SK-N-SH (cell line): ENCODE data around the gene CUX1. TPM values are rescaled to one million over a fixed set of nuclear protein-coding genes. Genes with fewer than 3 reads are reported as not detected.

Experiments used
- CTCF ChIA-PET: fragments of 300-600, 350-600 bp; formaldehyde crosslinking; extraction: SDS; loops from one replicate; lab custom pipeline; 2021; lab: Yijun Ruan, JAX
- POLR2A ChIA-PET: fragments of 350-600 bp; sonication (Branson Sonifier 250); formaldehyde crosslinking; extraction: SDS; loops from one replicate; lab custom pipeline; 2020; ENCODE audit warnings: antibody characterized with exemption, inconsistent platforms; lab: Yijun Ruan, JAX
- DNase-seq: peaks from one replicate; pipeline ENCODE4 v3.0.0; 2012
- H2AFZ ChIP-seq: fragments of 200-600 bp; sonication (generic); 2 replicates; pipeline ENCODE4 v1.8.1; 2016; ENCODE audit warnings: antibody characterized with exemption, mild to moderate bottlenecking, low read depth
- H3F3A ChIP-seq: fragments of 200-600 bp; sonication (generic); replicated peaks from 2 replicates; pipeline ENCODE3; 2016; ENCODE audit warnings: antibody characterized with exemption, mild to moderate bottlenecking; ENCODE audit not compliant: insufficient read depth
- H3K27ac ChIP-seq, 2 experiments: fragments of 200-500 bp in 1 of 2; fragments of 200-600 bp in 1 of 2; sonication (Bioruptor generic) in 1 of 2; sonication (generic), shearing (Covaris generic) in 1 of 2; 2 replicates each; pipeline versions ENCODE4 v1.5.1 to v1.6.1; 2014 to 2016; ENCODE audit warnings: low read depth in 2 of 2, inconsistent platforms in 1 of 2, low read length in 1 of 2, mild to moderate bottlenecking in 1 of 2, mixed read lengths in 1 of 2
- H3K27me3 ChIP-seq: fragments of 200-600 bp; sonication (generic), shearing (Covaris generic); 2 replicates; pipeline ENCODE4 v1.6.1; 2016; ENCODE audit warnings: mixed run types; ENCODE audit not compliant: insufficient read depth
- H3K36me3 ChIP-seq, 2 experiments: fragments of 200-500 bp in 1 of 2; fragments of 200-600 bp in 1 of 2; sonication (Bioruptor generic) in 1 of 2; sonication (generic) in 1 of 2; replicated peaks in 1 of 2; 2 replicates each; pipeline versions ENCODE3 to v1.5.1; 2014 to 2016; ENCODE audit warnings: low read length in 1 of 2, mild to moderate bottlenecking in 1 of 2; ENCODE audit not compliant: insufficient read depth in 2 of 2, control insufficient read depth in 1 of 2
- H3K4me1 ChIP-seq, 2 experiments: fragments of 200-500 bp in 1 of 2; fragments of 200-600 bp in 1 of 2; sonication (Bioruptor generic) in 1 of 2; sonication (generic), shearing (Covaris generic) in 1 of 2; 2 replicates each; pipeline versions ENCODE4 v1.5.1 to v1.6.1; 2014 to 2016; ENCODE audit warnings: low read depth in 1 of 2, low read length in 1 of 2, mixed run types in 1 of 2; ENCODE audit not compliant: insufficient read depth in 2 of 2, control insufficient read depth in 1 of 2
- H3K4me2 ChIP-seq: fragments of 200-600 bp; sonication (generic), shearing (Covaris generic); 2 replicates; pipeline ENCODE4 v1.6.1; 2017; ENCODE audit warnings: mixed run types
- H3K4me3 ChIP-seq, 2 experiments: fragments of 200-500 bp in 1 of 2; fragments of 200-600 bp in 1 of 2; sonication (Bioruptor generic) in 1 of 2; sonication (generic), shearing (Covaris generic) in 1 of 2; 2 replicates each; pipeline versions ENCODE4 v1.5.1 to v1.8.1; 2014 to 2016; ENCODE audit warnings: low read depth in 2 of 2, inconsistent platforms in 1 of 2, low read length in 1 of 2, mild to moderate bottlenecking in 1 of 2, mixed read lengths in 1 of 2, moderate library complexity in 1 of 2
- H3K79me2 ChIP-seq: fragments of 200-600 bp; sonication (generic); 2 replicates; pipeline ENCODE4 v1.8.1; 2017; ENCODE audit warnings: mild to moderate bottlenecking; ENCODE audit not compliant: insufficient read depth
- H3K9ac ChIP-seq: fragments of 200-600 bp; sonication (generic); 2 replicates; pipeline ENCODE4 v1.6.1; 2017; ENCODE audit warnings: mixed run types
- H3K9me2 ChIP-seq: fragments of 200-600 bp; sonication (generic); 2 replicates; pipeline ENCODE4 v1.6.1; 2017; ENCODE audit warnings: mixed run types
- H3K9me3 ChIP-seq: fragments of 200-600 bp; sonication (generic); 2 replicates; pipeline ENCODE4 v1.6.1; 2017; ENCODE audit warnings: mixed run types, mild to moderate bottlenecking, moderate library complexity
- H4K20me1 ChIP-seq: fragments of 200-600 bp; sonication (generic); 2 replicates; pipeline ENCODE4 v1.6.1; 2017; ENCODE audit warnings: mild to moderate bottlenecking, mixed run types; ENCODE audit not compliant: insufficient read depth
- CTCF ChIP-seq: fragments of 200-600 bp; sonication (generic); IDR thresholded peaks from 2 replicates; pipeline ENCODE4 v1.6.1; 2017; ENCODE audit warnings: antibody characterized with exemption, mild to moderate bottlenecking, moderate library complexity
- EZH2phosphoT487 ChIP-seq: fragments of 200-600 bp; sonication (generic); IDR thresholded peaks from 2 replicates; pipeline ENCODE4 v1.6.1; 2017; ENCODE audit warnings: low read depth, mixed run types, mild to moderate bottlenecking, antibody characterized with exemption, moderate library complexity, borderline replicate concordance
- FOXJ3 ChIP-seq: sonication (generic); formaldehyde crosslinking; IDR thresholded peaks from 2 replicates; pipeline ENCODE4 v1.5.1; 2020; ENCODE audit warnings: mild to moderate bottlenecking, missing genetic modification reagents
- IRF3 ChIP-seq: fragments of 150-350 bp; IDR thresholded peaks from 2 replicates; pipeline ENCODE4 v1.6.1; 2016; ENCODE audit warnings: mild to moderate bottlenecking, low read depth, low read length
- MEF2A ChIP-seq: IDR thresholded peaks from 2 replicates; pipeline ENCODE4 v1.4.0; 2012; ENCODE audit warnings: low read depth, borderline replicate concordance
- MXI1 ChIP-seq: IDR thresholded peaks from 2 replicates; pipeline ENCODE4 v1.6.1; 2012; ENCODE audit warnings: mild to moderate bottlenecking, low read depth, low read length, improper control_type of control experiment
- NRF1 ChIP-seq: IDR thresholded peaks from 2 replicates; pipeline ENCODE4 v1.6.1; 2012; ENCODE audit warnings: low read depth, mild to moderate bottlenecking, low read length
- PBX3 ChIP-seq: IDR thresholded peaks from 2 replicates; pipeline ENCODE4; 2012
- RCOR1 ChIP-seq: fragments of 150-350 bp; IDR thresholded peaks from 2 replicates; pipeline ENCODE4 v1.6.1; 2017; ENCODE audit warnings: antibody characterized with exemption, low read length
- TCF12 ChIP-seq: IDR thresholded peaks from 2 replicates; pipeline ENCODE4 v1.4.0; 2012
- YY1 ChIP-seq: IDR thresholded peaks from 2 replicates; pipeline ENCODE4 v1.4.0; 2012; ENCODE audit warnings: low read depth, mild to moderate bottlenecking
- ZBTB33 ChIP-seq: IDR thresholded peaks from 2 replicates; pipeline ENCODE4 v1.4.0; 2012; ENCODE audit warnings: low read depth, borderline replicate concordance
- WGBS: methylation state at CpG from one replicate; pipeline ENCODE4 v1.1.6; 2017; ENCODE audit warnings: low lambda C conversion rate; 5-methylcytosine and 5-hydroxymethylcytosine counted together
- polyA plus RNA-seq, 3 experiments: library from polyadenylated mRNA; depleted of rRNA; stranded (reverse); fragments of >200 nt; gene quantifications; 2 replicates each; pipeline ENCODE4 v1.2.3, GENCODE V29; 2012

The CUX1 gene
- polyA plus RNA-seq, 1 of the 3 experiments (the other 2 are of a cell fraction): 68.6 TPM

- Histone ChIP-seq H3K4me1 (peaks cover 2 to 7% of the 10 kb centered on the region in 2 experiments; a peak in 2 of 4 replicates), H3K79me2 (peaks cover 97% of the 10 kb centered on the region), H3K9me2 (no peaks in the 10 kb centered on the region), H3K27me3 (no peaks in the 10 kb centered on the region), H2AFZ (no peak overlapping the region), H3K4me2 (no peak overlapping the region), H3F3A (no peaks in the 10 kb centered on the region), H3K36me3 (no peaks in the 10 kb centered on the region), H3K4me3 (no peak overlapping the region), H3K9me3 (no peaks in the 10 kb centered on the region), H3K9ac (no peak overlapping the region), H4K20me1 (peaks cover 21% of the 10 kb centered on the region), H3K27ac (no peak overlapping the region)
- DNase-seq: no peak
- TF ChIP-seq CTCF (no peak), ZBTB33 (no peak), NRF1 (no peak), YY1 (no peak), EZH2phosphoT487 (no peak), TCF12 (no peak), FOXJ3 (CRISPR knock-in tag) (no peak), IRF3 (no peak), PBX3 (no peak), MEF2A (no peak), MXI1 (no peak), RCOR1 (no peak)
- 95% methylated on average over 7 of the region's 7 CpGs for WGBS
- POLR2A ChIA-PET: no interaction called here
- CTCF ChIA-PET: interaction anchor here (0.9 to 2.6 kb wide), 4 partner anchors 8 to 57 kb away, joined by 3 to 6 read pairs (median 4); no protein-coding TSS in a partner anchor
Measured at GRCh38 chr7:101890749-101891523, 73.5 kb downstream of the CUX1 start.
